Naive thymus-derived CD8-positive, alpha-beta T cell (primary cell): ENCODE results near the gene CEP76. TPM values are rescaled to one million over a fixed set of nuclear protein-coding genes. Genes with fewer than 3 reads are reported as not detected.
A peak's percentile ranks its signal among the peaks of the same experiment; 100 is the strongest.

ENCODE experiments used
- ATAC-seq, 2 donors: fragments of 150-1000 bp; cut with Tn5 transposase in 1 of 2; sonication (Bioruptor Pico), chemical (Tn5 transposase) in 1 of 2; 1 replicate in 1 of 2; 2 replicates in 1 of 2; pipeline ENCODE4 v1.10.0; 2021; ENCODE audit warnings: mild to moderate bottlenecking in 2 of 2, moderate library complexity in 2 of 2
- POLR2A ChIA-PET: fragments of 350-600 bp; sonication (Branson Sonifier 250); formaldehyde crosslinking; loops from one replicate; lab custom pipeline; 2021; ENCODE audit warnings: antibody characterized with exemption; lab: Charles Lee
- DNase-seq, 10 donors: peaks; one replicate each; pipeline versions ENCODE4 v3.0.0 to v3.0.0-alpha.2; 2020 to 2022
- H3K27ac Mint-ChIP-seq, 10 donors: one replicate each; pipeline ENCODE4 v1.8.0; 2020 to 2022; ENCODE audit warnings: mild to moderate bottlenecking in 10 of 10, mixed read lengths in 10 of 10, moderate library complexity in 4 of 10, inconsistent platforms in 1 of 10
- H3K27me3 Mint-ChIP-seq, 5 donors: one replicate each; pipeline ENCODE4 v1.8.0; 2021 to 2022; ENCODE audit warnings: mixed read lengths in 5 of 5
- H3K36me3 Mint-ChIP-seq, 3 donors: one replicate each; pipeline ENCODE4 v1.8.0; 2020 to 2022; ENCODE audit warnings: mixed read lengths in 3 of 3, mild to moderate bottlenecking in 2 of 3, inconsistent platforms in 1 of 3
- H3K4me1 Mint-ChIP-seq, 4 donors: one replicate each; pipeline ENCODE4 v1.8.0; 2021 to 2022; ENCODE audit warnings: mixed read lengths in 4 of 4
- H3K4me3 Mint-ChIP-seq, 10 donors: one replicate each; pipeline ENCODE4 v1.8.0; 2020 to 2022; ENCODE audit warnings: mild to moderate bottlenecking in 10 of 10, mixed read lengths in 10 of 10, moderate library complexity in 6 of 10, inconsistent platforms in 1 of 10
- H3K9me3 Mint-ChIP-seq, 9 donors: one replicate each; pipeline ENCODE4 v1.8.0; 2020 to 2022; ENCODE audit warnings: mixed read lengths in 9 of 9, mild to moderate bottlenecking in 3 of 9, inconsistent platforms in 1 of 9, moderate library complexity in 1 of 9
- polyA plus RNA-seq, 3 donors: library from polyadenylated mRNA; unstranded; fragments of 300-500 nt; fragmentation: Illumina TruSeq; gene quantifications; one replicate each; pipeline ENCODE4 v1.2.3, GENCODE V29; 2021
- total RNA-seq, 8 experiments: library from RNA in 2 of 8; stranded (reverse) in 2 of 8; gene quantifications; one replicate each; pipeline ENCODE4 v1.2.3 and lab custom pipeline; 2021 to 2026

CEP76 gene
- total and polyA plus RNA-seq, 5 experiments from 2014 or later: 2.9 to 11.9 (median 7.3) TPM

DNA sequence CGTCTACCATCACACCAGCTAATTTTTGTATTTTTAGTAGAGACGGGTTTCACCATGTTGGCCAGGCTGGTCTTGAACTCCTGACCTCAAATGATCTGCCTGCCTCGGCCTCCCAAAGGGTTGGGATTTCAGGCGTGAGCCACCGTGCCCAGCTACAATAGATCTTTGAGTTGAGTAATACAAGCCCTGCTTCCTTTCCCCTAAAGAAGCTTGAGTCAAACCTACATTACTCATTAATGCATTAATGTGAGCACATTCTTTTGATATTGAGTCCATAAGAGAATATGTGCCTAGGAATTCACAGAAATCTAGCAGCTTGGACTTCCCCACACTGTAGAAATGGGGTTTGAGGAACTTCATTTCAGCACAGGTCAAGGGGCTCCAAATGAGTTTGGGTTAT lies 39.9 kb upstream of the CEP76 start:
- H3K27ac Mint-ChIP-seq: no peak overlapping the region
- H3K9me3 Mint-ChIP-seq: no peaks in the 10 kb centered on the region
- no peak overlapping the region for H3K4me3 Mint-ChIP-seq
- H3K36me3 Mint-ChIP-seq: no peaks in the 10 kb centered on the region
- DNase-seq: no peak
- POLR2A ChIA-PET: no interaction called here
- peaks cover 0 to 2% (median 0%) of the 10 kb centered on the region in 4 donors for H3K4me1 Mint-ChIP-seq
- no peaks in the 10 kb centered on the region for H3K27me3 Mint-ChIP-seq
- ATAC-seq: no peak

GRCh38 chr18:12741351-12741750 lies 38.8 kb upstream of the CEP76 start:
- POLR2A ChIA-PET: no interaction called here
- ATAC-seq: no peak
- H3K36me3 Mint-ChIP-seq: no peaks in the 10 kb centered on the region

GRCh38 chr18:12737243-12737902 lies 34.9 kb upstream of the CEP76 start:
- H3K9me3 Mint-ChIP-seq: no peaks in the 10 kb centered on the region
- H3K4me3 Mint-ChIP-seq: no peak overlapping the region
- H3K4me1 Mint-ChIP-seq: no peaks in the 10 kb centered on the region

More at GRCh38 chr18:12741351-12741750, 38.8 kb upstream of the CEP76 start:
- H3K4me3 Mint-ChIP-seq: no peak overlapping the region
- H3K4me1 Mint-ChIP-seq: peaks cover 0 to 2% (median 0%) of the 10 kb centered on the region in 4 donors
- no peak overlapping the region for H3K27ac Mint-ChIP-seq
- H3K9me3 Mint-ChIP-seq: no peaks in the 10 kb centered on the region
- DNase-seq: no peak
- H3K27me3 Mint-ChIP-seq: no peaks in the 10 kb centered on the region

DNA sequence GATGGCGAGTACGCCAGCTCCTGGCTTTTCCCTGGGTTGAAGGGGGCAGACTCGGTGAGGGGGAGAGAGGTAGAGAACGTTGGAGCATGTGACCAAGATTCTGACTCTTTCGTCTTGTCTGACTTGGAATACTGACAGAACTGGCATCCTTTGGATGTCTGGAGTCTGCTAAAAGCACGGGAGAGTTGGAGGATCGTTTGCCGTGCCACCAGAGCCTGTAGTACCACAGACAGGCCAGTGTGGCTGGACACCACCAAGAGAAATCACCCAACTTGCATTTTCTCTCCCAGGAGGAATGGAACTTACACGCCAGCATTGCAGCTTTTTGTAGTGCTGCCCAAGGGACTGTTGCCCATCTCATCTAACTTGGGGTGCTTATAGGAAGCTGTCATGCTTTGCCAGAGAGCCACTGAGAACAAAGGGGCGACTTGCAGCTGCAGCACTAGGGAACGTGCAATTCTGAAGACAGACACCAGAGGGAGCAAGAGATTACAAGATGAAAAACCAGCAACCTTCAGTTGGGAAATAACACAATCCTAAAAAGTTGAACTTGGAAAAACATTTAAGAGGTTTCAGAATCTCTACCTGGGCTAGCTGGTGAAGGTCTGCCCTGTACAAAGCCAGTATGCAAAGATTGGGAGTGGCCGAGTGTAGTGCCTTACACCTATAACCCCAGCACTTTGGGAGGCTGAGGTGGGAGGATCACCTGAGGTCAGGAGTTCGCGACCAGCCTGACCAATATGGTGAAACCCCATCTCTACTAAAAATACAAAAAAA lies 24.4 kb upstream of the CEP76 start:
- Mint-ChIP-seq H3K36me3 (peaks cover 0 to 42% (median 3%) of the 10 kb centered on the region in 3 donors), H3K4me1 (peaks cover 0 to 9% (median 2%) of the 10 kb centered on the region in 4 donors), H3K27ac (peak overlapping the region in 7 of 10 donors; percentile 11 to 83 (median 50)), H3K4me3 (no peak overlapping the region), H3K9me3 (no peaks in the 10 kb centered on the region), H3K27me3 (no peaks in the 10 kb centered on the region)
- peak; percentile 61 to 66 for ATAC-seq
- peak; percentile 16 to 80 (median 66) for DNase-seq
- POLR2A ChIA-PET: no interaction called here

More at GRCh38 chr18:12737243-12737902, 34.9 kb upstream of the CEP76 start:
- Mint-ChIP-seq H3K36me3 (no peaks in the 10 kb centered on the region), H3K27me3 (no peaks in the 10 kb centered on the region), H3K27ac (peak overlapping the region in 1 of 10 donors; percentile 51)
- POLR2A ChIA-PET: no interaction called here
- ATAC-seq: no peak
- DNase-seq: no peak

GRCh38 chr18:12726331-12726730 lies 23.8 kb upstream of the CEP76 start:
- H3K36me3 Mint-ChIP-seq: peaks cover 0 to 48% (median 4%) of the 10 kb centered on the region in 3 donors
- ATAC-seq (no peak), DNase-seq (no peak)
- H3K27me3 Mint-ChIP-seq: no peaks in the 10 kb centered on the region
- POLR2A ChIA-PET: no interaction called here
- no peak overlapping the region for H3K4me3 Mint-ChIP-seq
- H3K9me3 Mint-ChIP-seq: no peaks in the 10 kb centered on the region
- peaks cover 0 to 9% (median 2%) of the 10 kb centered on the region in 4 donors for H3K4me1 Mint-ChIP-seq
- H3K27ac Mint-ChIP-seq: peak overlapping the region in 3 of 10 donors; percentile 11 to 72 (median 60)

- peaks cover 0 to 9% (median 3%) of the 10 kb centered on the region in 4 donors for H3K4me1 Mint-ChIP-seq
- H3K27ac Mint-ChIP-seq: peak overlapping the region in 2 of 10 donors; percentile 41
- no peak overlapping the region for H3K4me3 Mint-ChIP-seq
- H3K9me3 Mint-ChIP-seq: no peaks in the 10 kb centered on the region
- H3K36me3 Mint-ChIP-seq: peaks cover 4 to 79% (median 4%) of the 10 kb centered on the region in 3 donors
- ATAC-seq: no peak
- no peaks in the 10 kb centered on the region for H3K27me3 Mint-ChIP-seq
- POLR2A ChIA-PET: interaction anchor here (0.6 kb wide), 1 partner anchor 249 kb away, joined by 5 read pairs; no protein-coding TSS in a partner anchor
- no peak for DNase-seq
Measured at GRCh38 chr18:12722731-12723130, 20.2 kb upstream of the CEP76 start.

GRCh38 chr18:12721495-12722275 lies 19.2 kb upstream of the CEP76 start:
- peak overlapping the region in 3 of 10 donors; percentile 30 to 53 (median 39) for H3K27ac Mint-ChIP-seq
- H3K9me3 Mint-ChIP-seq: no peaks in the 10 kb centered on the region
- ATAC-seq: no peak
- H3K27me3 Mint-ChIP-seq: no peaks in the 10 kb centered on the region
- no peak for DNase-seq
- H3K36me3 Mint-ChIP-seq: peaks cover 4 to 83% (median 8%) of the 10 kb centered on the region in 3 donors
- H3K4me1 Mint-ChIP-seq: peaks cover 0 to 7% (median 1%) of the 10 kb centered on the region in 4 donors
- POLR2A ChIA-PET: interaction anchor here (0.9 kb wide), 1 partner anchor 19 kb away, joined by 3 read pairs; the partner anchor contains the start of genes CEP76 and PSMG2
- H3K4me3 Mint-ChIP-seq: no peak overlapping the region

DNA sequence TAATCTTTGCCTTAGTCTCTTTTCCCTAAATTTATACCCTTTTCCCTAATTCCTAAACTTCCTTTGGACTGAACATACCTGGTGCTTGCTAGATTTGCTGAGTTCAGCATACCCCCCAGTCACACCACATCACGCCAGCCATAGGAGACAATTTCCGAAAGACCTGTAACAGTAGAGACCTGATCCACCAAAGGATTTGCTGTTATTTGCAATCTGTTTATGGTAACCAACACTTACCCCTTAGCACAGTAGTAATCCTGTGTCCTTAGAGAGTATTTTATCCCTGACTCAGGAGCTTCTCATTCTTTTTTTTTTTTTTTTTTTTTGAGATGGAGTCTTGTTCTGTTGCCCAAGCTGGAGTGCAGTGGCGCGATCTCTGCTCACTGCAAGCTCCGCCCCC lies 8.9 kb upstream of the CEP76 start:
- POLR2A ChIA-PET: interaction anchor here (1.9 kb wide), 1 partner anchor 9 kb away, joined by 6 read pairs; the partner anchor contains the start of genes CEP76 and PSMG2
- DNase-seq (no peak), ATAC-seq (no peak)
- Mint-ChIP-seq H3K4me3 (no peak overlapping the region), H3K36me3 (peaks cover 7 to 94% (median 12%) of the 10 kb centered on the region in 3 donors), H3K27me3 (no peaks in the 10 kb centered on the region), H3K27ac (peak overlapping the region in 1 of 10 donors; percentile 62), H3K4me1 (peaks cover 0 to 14% (median 6%) of the 10 kb centered on the region in 4 donors), H3K9me3 (no peaks in the 10 kb centered on the region)

DNA sequence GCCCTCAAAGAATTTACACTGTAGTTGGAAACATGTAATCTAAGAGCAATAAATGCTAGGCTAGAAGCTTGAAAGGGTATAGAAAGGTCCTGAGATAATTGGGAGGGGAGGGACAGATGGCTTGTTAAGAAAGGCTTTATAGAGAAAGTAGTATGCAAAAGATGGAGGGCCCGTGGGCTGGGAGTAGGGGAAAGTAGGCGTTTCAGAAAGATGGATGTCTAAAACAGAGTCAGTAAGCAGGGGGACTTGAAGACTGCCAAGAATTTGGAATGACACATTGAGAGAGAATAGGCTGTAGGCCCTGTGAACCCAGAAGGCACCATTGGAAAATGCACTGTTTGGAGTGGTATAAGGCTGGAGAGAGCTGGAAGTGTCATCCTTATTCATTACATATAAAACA lies 1.1 kb upstream of the CEP76 start:
- DNase-seq (peak in 1 of 10 donors; percentile 4), ATAC-seq (no peak)
- H3K4me1 Mint-ChIP-seq: peaks cover 31 to 57% (median 49%) of the 10 kb centered on the region in 4 donors
- peak overlapping the region; percentile 96 to 100 (median 99) for H3K27ac Mint-ChIP-seq
- H3K9me3 Mint-ChIP-seq: no peaks in the 10 kb centered on the region
- H3K4me3 Mint-ChIP-seq: peak overlapping the region; percentile 90 to 99 (median 97)
- peaks cover 7 to 37% (median 14%) of the 10 kb centered on the region in 3 donors for H3K36me3 Mint-ChIP-seq
- POLR2A ChIA-PET: interaction anchor here (0.6 to 3.6 kb wide), 5 partner anchors 72 to 328 kb away, joined by 3 to 28 read pairs (median 8); partner anchors contain the start of genes CEP192, PTPN2 and SEH1L
- no peaks in the 10 kb centered on the region for H3K27me3 Mint-ChIP-seq

GRCh38 chr18:12703096-12703567 lies 609 bp upstream of the CEP76 start:
- Mint-ChIP-seq H3K27me3 (no peaks in the 10 kb centered on the region), H3K27ac (peak overlapping the region; percentile 96 to 100 (median 99)), H3K9me3 (no peaks in the 10 kb centered on the region), H3K4me3 (peak overlapping the region; percentile 90 to 99 (median 97)), H3K4me1 (peaks cover 31 to 57% (median 49%) of the 10 kb centered on the region in 4 donors), H3K36me3 (peaks cover 7 to 37% (median 14%) of the 10 kb centered on the region in 3 donors)
- ATAC-seq (peak; percentile 55 to 61), DNase-seq (no peak)
- POLR2A ChIA-PET: interaction anchor here (0.6 to 3.6 kb wide), 11 partner anchors 8 to 1023 kb away, joined by 3 to 28 read pairs (median 7); partner anchors contain the start of genes AFG3L2, CEP192, FAM210A and PRELID3A

DNA sequence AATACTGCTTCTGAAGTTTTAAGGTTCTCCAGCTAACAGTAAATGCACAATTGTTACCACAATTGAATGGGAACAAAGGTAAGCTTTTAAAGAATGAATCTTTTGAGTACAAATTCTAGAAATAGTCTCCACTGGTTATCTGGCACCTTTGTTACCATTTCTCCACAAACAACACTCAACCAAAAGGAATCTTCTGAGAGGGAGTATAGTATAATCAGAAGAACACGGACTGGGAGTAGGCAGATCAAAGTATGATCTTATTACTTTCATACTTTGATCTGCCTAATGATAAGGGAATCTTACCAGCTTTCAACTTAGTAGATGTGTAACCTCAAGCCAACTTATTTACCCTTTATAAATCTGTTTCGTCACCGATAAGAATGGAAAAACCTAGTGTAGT lies 1.4 kb downstream of the CEP76 start:
- POLR2A ChIA-PET: interaction anchor here (2.5 to 3.2 kb wide), 2 partner anchors 247 to 325 kb away, joined by 22 to 24 read pairs; partner anchors contain the start of genes AFG3L2 and SEH1L
- Mint-ChIP-seq H3K27me3 (no peaks in the 10 kb centered on the region), H3K36me3 (peaks cover 0 to 29% (median 8%) of the 10 kb centered on the region in 3 donors), H3K27ac (peak overlapping the region in 9 of 10 donors; percentile 96 to 100 (median 99)), H3K4me3 (peak overlapping the region; percentile 90 to 99 (median 97)), H3K4me1 (peaks cover 27 to 52% (median 45%) of the 10 kb centered on the region in 4 donors), H3K9me3 (no peaks in the 10 kb centered on the region)
- no peak for DNase-seq
- ATAC-seq: no peak
